Activated gamma-delta T cell treated with anti-CD3 and anti-CD28 coated beads, Interleukin-2, amount 50 U/mL, for 16 hours (primary cell): ENCODE data around the gene PCDHA10.

Source experiments
- DNase-seq: peaks from one replicate; pipeline ENCODE4 v3.0.0-alpha.2; 2020; ENCODE audit warnings: low read depth

Gene PCDHA10

GRCh38 chr5:140883927-140884697, 28.4 kb downstream of the PCDHA10 start:
- no peak for DNase-seq

- no peak for DNase-seq
Observed at GRCh38 chr5:140916325-140916724, 60.6 kb downstream of the PCDHA10 start.
